Stimulated activated naive CD4-positive, alpha-beta T cell (primary cell): ENCODE data around the gene TRMT10A.
"Not testable (repeated sequence)": the region's sequence is repeated elsewhere in the genome, so short reads cannot be mapped to it uniquely, and the experiment has no call there.

Source experiments
- DNase-seq, 6 experiments: peaks; one replicate each; lab custom pipeline; 2025; lab: John Stamatoyannopoulos, UW

TRMT10A gene

GRCh38 chr4:99552872-99553271 is 11.0 kb downstream of the TRMT10A start:
- DNase-seq = no peak

- DNase-seq = no peak
Observed at GRCh38 chr4:99540277-99540939, 23.4 kb downstream of the TRMT10A start.

- no peak for DNase-seq
Observed at GRCh38 chr4:99537674-99538073, 26.2 kb downstream of the TRMT10A start.

GRCh38 chr4:99536848-99537247 is 27.0 kb downstream of the TRMT10A start:
- DNase-seq = no peak

- no peak for DNase-seq
Observed at GRCh38 chr4:99536271-99536670, 27.6 kb downstream of the TRMT10A start.

- DNase-seq = not testable (repeated sequence)
Observed at GRCh38 chr4:99534699-99535098, 29.1 kb downstream of the TRMT10A start.

GRCh38 chr4:99529956-99530355 is 33.9 kb downstream of the TRMT10A start:
- DNase-seq = no peak

GRCh38 chr4:99529228-99529627 is 34.6 kb downstream of the TRMT10A start:
- DNase-seq = no peak

GRCh38 chr4:99518601-99519295 is 45.1 kb downstream of the TRMT10A start:
- DNase-seq = no peak

GRCh38 chr4:99510721-99511120 is 53.1 kb downstream of the TRMT10A start, which contains the start of gene C4orf17:
C4orf17 (plus strand) TSS chr4:99511021; CDS start chr4:99513082, 2,061 bp downstream.
- DNase-seq = no peak

- peak in 3 of 6 experiments; percentile 15 to 49 (median 48) for DNase-seq
Observed at GRCh38 chr4:99507762-99508161, 56.1 kb downstream of the TRMT10A start.

GRCh38 chr4:99507349-99507748 is 56.5 kb downstream of the TRMT10A start:
- DNase-seq = no peak

- DNase-seq = peak in 1 of 6 experiments; percentile 7
Observed at GRCh38 chr4:99506781-99507180, 57.1 kb downstream of the TRMT10A start.

GRCh38 chr4:99504804-99505502 is 58.9 kb downstream of the TRMT10A start:
- DNase-seq = peak in 1 of 6 experiments; percentile 5
